GM12874 (cell line): ENCODE measurements around the gene DCST1.

Source experiments
- CTCF ChIP-seq: IDR thresholded peaks from 2 replicates; pipeline ENCODE4 v1.5.1; 2011; ENCODE audit warnings: low read depth, mild to moderate bottlenecking, control low read depth, low read length, moderate library complexity; ENCODE audit not compliant: insufficient read depth

The DCST1 gene

DNA sequence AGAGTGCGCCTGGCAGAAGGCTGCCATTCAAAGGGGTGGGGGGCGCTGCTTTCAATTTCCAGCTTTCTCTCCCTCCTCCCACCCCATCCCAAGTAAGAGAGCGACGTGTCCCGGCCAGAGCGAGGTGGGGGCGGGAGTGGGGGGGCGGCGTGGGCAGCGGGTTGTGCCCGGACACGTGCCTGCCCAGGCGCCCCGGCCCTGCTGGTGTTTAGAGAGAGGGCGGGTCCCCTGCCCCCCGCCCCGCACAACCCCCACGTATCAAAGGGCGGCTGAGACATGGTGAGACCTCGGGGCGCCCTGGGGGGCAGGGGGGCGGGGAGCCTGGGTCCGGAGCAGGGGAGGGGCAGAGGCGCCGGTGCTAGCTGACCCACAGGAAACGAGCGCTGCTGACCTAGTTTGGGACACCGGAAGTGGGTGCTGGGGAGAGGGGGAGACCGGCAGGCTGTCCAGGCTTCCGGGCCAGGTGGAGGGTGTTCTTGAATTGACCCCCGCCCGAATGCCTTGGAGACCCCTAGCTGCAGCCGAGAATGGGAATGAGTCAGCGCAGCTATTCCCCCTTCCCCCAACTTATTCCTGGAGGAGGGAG, 29.8 kb upstream of the DCST1 start:
- no peak for TF ChIP-seq CTCF

DNA sequence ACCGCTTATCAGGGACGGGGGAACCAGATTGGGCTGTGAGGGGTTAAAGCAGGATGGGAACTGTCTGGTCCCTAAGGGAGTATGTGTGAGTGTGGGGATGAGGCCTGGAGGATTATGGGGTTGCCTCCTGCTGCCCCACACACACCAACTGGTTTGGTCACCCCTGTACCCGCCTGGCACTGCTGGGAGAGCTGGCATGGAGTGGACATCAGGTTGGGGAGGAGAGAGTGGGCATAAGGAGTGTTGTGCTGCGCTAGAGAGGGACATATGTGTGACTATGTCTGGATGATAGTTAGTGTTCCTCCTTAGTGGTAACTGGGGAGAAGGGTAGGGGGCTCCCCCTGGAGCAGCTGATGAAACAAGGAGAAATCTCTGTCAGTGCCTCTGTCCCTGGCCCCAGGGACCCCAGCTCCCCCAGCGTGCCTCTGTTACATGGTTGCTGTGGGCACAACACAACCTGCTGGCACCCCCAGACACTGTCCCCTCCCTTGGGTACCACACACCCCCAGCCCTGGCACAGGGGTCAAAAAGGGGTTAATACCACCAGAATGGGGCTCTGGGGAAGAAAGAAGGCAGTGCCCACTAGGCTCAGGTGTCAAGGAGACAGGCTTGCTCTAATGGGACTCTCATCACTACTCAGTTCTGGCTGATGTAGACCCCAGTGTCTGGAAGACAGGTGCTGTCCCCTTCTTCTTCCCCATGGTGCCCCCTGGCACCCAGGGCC, 29.1 kb upstream of the DCST1 start:
- TF ChIP-seq CTCF = no peak

DNA sequence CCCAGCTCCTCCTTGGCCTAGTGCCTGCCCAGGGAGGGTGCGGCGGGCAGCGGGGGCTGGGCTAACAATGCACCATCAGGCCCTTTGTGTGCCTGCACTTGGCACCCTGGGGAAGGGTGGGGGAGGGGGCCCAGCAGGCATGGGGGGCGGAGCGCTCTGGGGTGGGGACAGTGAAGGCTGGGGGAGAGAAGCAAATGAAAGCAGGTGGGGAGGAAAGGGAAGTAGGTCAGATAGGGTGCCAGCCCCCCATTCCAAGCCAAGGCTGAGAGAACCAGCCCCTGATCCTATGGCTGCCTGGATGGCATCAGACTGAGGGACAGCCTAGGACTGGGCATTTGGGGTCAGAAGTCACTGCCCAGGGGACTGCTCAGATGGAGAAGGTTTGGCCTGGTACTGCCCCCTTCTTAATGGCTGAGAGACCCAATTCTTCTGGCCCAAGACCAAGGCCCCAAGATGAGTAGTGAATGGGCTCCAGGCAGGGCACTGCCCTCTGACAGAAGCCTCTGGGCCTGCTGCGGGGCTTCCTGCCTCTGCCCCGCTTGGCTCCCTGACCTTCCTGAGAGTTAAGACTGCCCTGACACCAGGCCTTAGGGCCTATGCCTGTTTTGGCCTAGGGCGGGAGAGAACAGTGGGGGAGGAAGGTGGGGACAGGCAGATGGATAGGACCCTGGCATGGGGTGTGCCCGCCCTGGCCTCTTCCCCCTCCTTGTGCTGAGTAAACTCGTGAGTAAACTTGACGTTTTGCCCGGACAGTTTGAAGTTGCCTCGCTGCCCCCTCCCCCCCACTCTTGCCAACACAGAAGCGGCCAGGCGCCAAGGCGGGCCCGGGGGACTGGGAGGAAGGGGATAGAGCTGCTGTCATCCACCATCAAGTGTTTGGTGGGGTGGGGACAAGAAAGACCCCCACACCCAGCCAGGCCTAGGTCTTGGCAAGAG, 28.3 kb upstream of the DCST1 start:
- no peak for TF ChIP-seq CTCF

GRCh38 chr1:155006601-155007101, 27.0 kb upstream of the DCST1 start:
- TF ChIP-seq CTCF = no peak

GRCh38 chr1:155007251-155007828, 26.3 kb upstream of the DCST1 start:
- TF ChIP-seq CTCF = no peak

DNA sequence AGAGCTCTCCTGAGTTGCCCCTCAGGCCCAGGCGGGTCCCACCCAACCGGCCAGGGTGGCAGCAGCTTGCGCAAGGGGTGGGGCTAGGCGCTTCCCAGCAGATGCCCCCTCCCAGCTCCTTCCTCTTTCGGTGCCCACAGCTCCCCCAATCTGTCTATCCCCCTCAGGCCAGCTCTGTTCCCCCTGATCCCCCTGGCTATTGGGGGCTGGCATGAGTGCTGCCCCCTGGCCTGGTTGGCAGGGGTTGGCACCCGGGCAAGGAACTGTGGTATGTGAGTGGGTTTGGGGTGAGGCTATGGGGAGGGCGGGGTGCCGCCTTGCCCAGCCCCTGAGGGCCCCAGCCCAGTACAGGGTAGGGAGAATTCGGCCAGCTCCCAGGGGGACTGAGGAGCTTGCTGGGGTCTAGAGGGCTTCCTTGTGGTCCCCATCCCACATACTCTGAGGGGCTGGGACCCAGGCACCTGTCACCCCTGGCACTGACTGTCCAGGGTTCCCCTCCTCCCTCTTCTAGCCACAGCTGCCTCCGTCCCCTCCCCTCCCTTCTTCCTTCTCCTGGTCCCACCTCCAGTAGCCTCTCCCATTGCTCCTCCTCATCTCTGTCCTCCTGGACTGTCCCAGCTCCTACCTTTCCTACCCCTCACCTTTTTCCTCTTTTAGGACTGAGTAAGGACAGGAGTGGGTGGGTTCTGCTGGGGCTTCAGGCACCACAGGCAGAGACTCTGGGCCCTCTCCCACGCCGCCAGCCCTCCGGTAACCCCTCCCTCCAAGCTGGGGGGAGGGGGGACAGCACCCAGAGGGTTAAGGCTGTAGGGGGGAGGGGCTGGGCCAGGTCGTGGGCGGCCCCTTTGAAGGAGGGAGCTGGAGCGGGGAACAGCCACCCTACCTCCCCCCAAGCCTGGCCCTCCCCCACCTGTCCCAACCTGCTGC, 25.3 kb upstream of the DCST1 start:
- no peak for TF ChIP-seq CTCF
